Stimulated activated CD8-positive, alpha-beta memory T cell treated with anti-CD3 and anti-CD28 coated beads, Interleukin-15, amount 100 ng/mL, for 24 hours (primary cell): Measurements from ENCODE around the gene HCAR3.

ENCODE experiments used
- DNase-seq: peaks from one replicate; pipeline ENCODE4 v3.0.0-alpha.2; 2020; ENCODE audit warnings: low read depth

HCAR3 gene

GRCh38 chr12:122669397-122670070 is 47.1 kb downstream of the HCAR3 start:
- no peak for DNase-seq

- DNase-seq, result no peak
These were observed 48.3 kb downstream of the HCAR3 start for GRCh38 chr12:122668268-122668667.

- DNase-seq, result no peak
These were observed 50.9 kb downstream of the HCAR3 start for GRCh38 chr12:122665759-122666158.

DNA sequence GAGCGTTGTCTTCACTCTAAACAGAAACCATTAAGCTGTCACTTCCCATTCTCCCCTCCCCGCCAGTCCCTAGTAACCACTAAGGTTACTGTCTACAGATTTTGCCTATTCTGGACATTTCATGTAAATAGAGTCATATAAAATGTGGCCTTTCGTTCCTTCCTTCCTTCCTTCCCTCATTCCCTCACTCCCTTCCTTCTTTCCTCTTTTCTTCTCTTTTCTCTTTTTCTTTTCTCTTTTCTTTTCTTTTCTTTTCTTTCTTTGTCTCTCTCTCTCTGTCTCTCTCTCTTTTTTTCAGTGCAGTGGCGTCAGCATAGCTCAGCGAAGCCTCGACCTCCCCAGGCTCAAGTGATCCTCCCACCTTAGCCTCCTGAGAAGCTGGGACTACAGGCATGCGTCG is 51.3 kb downstream of the HCAR3 start:
- no peak for DNase-seq
